Measurements from ENCODE around the gene ACCS. TPM values are rescaled to one million over a fixed set of nuclear protein-coding genes. Genes with fewer than 3 reads are reported as not detected.

ACCS gene
- total RNA-seq, 1 donor from 2014 or later: 21.3 TPM

- Histone ChIP-seq H4K20me1 (ENCODE audit: insufficient read depth, low read length) (no peaks in the 10 kb centered on the region), H3K4me2 (ENCODE audit: low read length) (no peak overlapping the region), H3K4me1 (ENCODE audit: insufficient read depth, low read length) (no peaks in the 10 kb centered on the region), H3K27me3 (ENCODE audit: insufficient read depth, low read length) (peaks cover 5% of the 10 kb centered on the region), H3K79me2 (ENCODE audit: insufficient read depth, low read length) (no peaks in the 10 kb centered on the region), H3K27ac (ENCODE audit: low read depth, low read length) (no peak overlapping the region), H3K9me3 (ENCODE audit: insufficient read depth, low read depth, low read length) (no peaks in the 10 kb centered on the region), H3K36me3 (ENCODE audit: insufficient read depth, low read length) (no peaks in the 10 kb centered on the region), H3K9ac (ENCODE audit: low read length) (no peak overlapping the region), H2AFZ (ENCODE audit: low read depth, low read length) (no peak overlapping the region), H3K4me3 (ENCODE audit: insufficient read depth, low read depth, low read length) (no peak overlapping the region)
- H3K4me3 Mint-ChIP-seq (ENCODE audit: unreplicated experiment): no peak overlapping the region
- FAIRE-seq: no peak
- no peaks in the 10 kb centered on the region for H3K36me3 Mint-ChIP-seq (ENCODE audit: low read depth, unreplicated experiment)
- no peak overlapping the region for H3K27ac Mint-ChIP-seq (ENCODE audit: unreplicated experiment)
- H3K9me3 Mint-ChIP-seq (ENCODE audit: unreplicated experiment): peaks cover 2% of the 10 kb centered on the region
- no peaks in the 10 kb centered on the region for H3K4me1 Mint-ChIP-seq (ENCODE audit: low read depth, unreplicated experiment)
- peaks cover 16% of the 10 kb centered on the region for H3K27me3 Mint-ChIP-seq (ENCODE audit: low read depth, unreplicated experiment)
- no peak for TF ChIP-seq CTCF (IDR thresholded peaks at IDR 0.05; ENCODE audit: insufficient read depth, low read depth, low read length)
- no peak for TF ChIP-seq EZH2 (IDR thresholded peaks at IDR 0.05; ENCODE audit: insufficient read depth, low read length)
- DNase-seq (ENCODE audit: low read depth): no peak
These were observed 8.7 kb upstream of the ACCS start for GRCh38 chr11:44057340-44057739.

GRCh38 chr11:44058275-44058674 is 7.8 kb upstream of the ACCS start:
- no peaks in the 10 kb centered on the region for H3K36me3 ChIP-seq (ENCODE audit: insufficient read depth, low read length)
- no peaks in the 10 kb centered on the region for H3K9me3 ChIP-seq (ENCODE audit: insufficient read depth, low read depth, low read length)
- DNase-seq (ENCODE audit: low read depth) (no peak), FAIRE-seq (no peak)
- TF ChIP-seq EZH2 (IDR thresholded peaks at IDR 0.05; ENCODE audit: insufficient read depth, low read length): no peak
- TF ChIP-seq CTCF (IDR thresholded peaks at IDR 0.05; ENCODE audit: insufficient read depth, low read depth, low read length): no peak
- no peaks in the 10 kb centered on the region for H3K79me2 ChIP-seq (ENCODE audit: insufficient read depth, low read length)
- no peaks in the 10 kb centered on the region for H3K4me1 Mint-ChIP-seq (ENCODE audit: low read depth, unreplicated experiment)
- no peak overlapping the region for H3K9ac ChIP-seq (ENCODE audit: low read length)
- H3K9me3 Mint-ChIP-seq (ENCODE audit: unreplicated experiment): peaks cover 2% of the 10 kb centered on the region
- H3K4me3 Mint-ChIP-seq (ENCODE audit: unreplicated experiment): no peak overlapping the region
- no peak overlapping the region for H3K4me3 ChIP-seq (ENCODE audit: insufficient read depth, low read depth, low read length)
- no peak overlapping the region for H2AFZ ChIP-seq (ENCODE audit: low read depth, low read length)
- peaks cover 5% of the 10 kb centered on the region for H3K27me3 ChIP-seq (ENCODE audit: insufficient read depth, low read length)
- no peaks in the 10 kb centered on the region for H4K20me1 ChIP-seq (ENCODE audit: insufficient read depth, low read length)
- no peaks in the 10 kb centered on the region for H3K4me1 ChIP-seq (ENCODE audit: insufficient read depth, low read length)
- H3K27me3 Mint-ChIP-seq (ENCODE audit: low read depth, unreplicated experiment): peaks cover 15% of the 10 kb centered on the region
- no peaks in the 10 kb centered on the region for H3K36me3 Mint-ChIP-seq (ENCODE audit: low read depth, unreplicated experiment)
- no peak overlapping the region for H3K27ac Mint-ChIP-seq (ENCODE audit: unreplicated experiment)
- no peak overlapping the region for H3K4me2 ChIP-seq (ENCODE audit: low read length)
- no peak overlapping the region for H3K27ac ChIP-seq (ENCODE audit: low read depth, low read length)

GRCh38 chr11:44065161-44065661 is 859 bp upstream of the ACCS start:
- peak overlapping the region; percentile 95 for H3K27ac Mint-ChIP-seq (ENCODE audit: unreplicated experiment)
- H3K27ac ChIP-seq (ENCODE audit: low read depth, low read length): no peak overlapping the region
- no peak for FAIRE-seq

More at GRCh38 chr11:44065161-44065661, 859 bp upstream of the ACCS start:
- Histone ChIP-seq H2AFZ (ENCODE audit: low read depth, low read length) (peak overlapping the region; percentile 99), H3K36me3 (ENCODE audit: insufficient read depth, low read length) (no peaks in the 10 kb centered on the region), H3K27me3 (ENCODE audit: insufficient read depth, low read length) (no peaks in the 10 kb centered on the region), H4K20me1 (ENCODE audit: insufficient read depth, low read length) (no peaks in the 10 kb centered on the region), H3K4me2 (ENCODE audit: low read length) (peak overlapping the region; percentile 96), H3K4me1 (ENCODE audit: insufficient read depth, low read length) (peaks cover 9% of the 10 kb centered on the region), H3K4me3 (ENCODE audit: insufficient read depth, low read depth, low read length) (no peak overlapping the region), H3K79me2 (ENCODE audit: insufficient read depth, low read length) (no peaks in the 10 kb centered on the region), H3K9ac (ENCODE audit: low read length) (peak overlapping the region; percentile 91), H3K9me3 (ENCODE audit: insufficient read depth, low read depth, low read length) (no peaks in the 10 kb centered on the region)
- peaks cover 11% of the 10 kb centered on the region for H3K4me1 Mint-ChIP-seq (ENCODE audit: low read depth, unreplicated experiment)
- no peak for DNase-seq (ENCODE audit: low read depth)
- H3K4me3 Mint-ChIP-seq (ENCODE audit: unreplicated experiment): peak overlapping the region; percentile 89
- peaks cover 2% of the 10 kb centered on the region for H3K9me3 Mint-ChIP-seq (ENCODE audit: unreplicated experiment)
- no peak for TF ChIP-seq EZH2 (IDR thresholded peaks at IDR 0.05; ENCODE audit: insufficient read depth, low read length)
- no peak for TF ChIP-seq CTCF (IDR thresholded peaks at IDR 0.05; ENCODE audit: insufficient read depth, low read depth, low read length)
- H3K36me3 Mint-ChIP-seq (ENCODE audit: low read depth, unreplicated experiment): peaks cover 6% of the 10 kb centered on the region
- H3K27me3 Mint-ChIP-seq (ENCODE audit: low read depth, unreplicated experiment): peaks cover 3% of the 10 kb centered on the region
